Muscle layer of duodenum (tissue), 2 donors: ENCODE results near the gene ZNF224.
"Not testable (repeated sequence)": the region's sequence is repeated elsewhere in the genome, so short reads cannot be mapped to it uniquely, and the experiment has no call there.

Source experiments
- H3K27ac ChIP-seq: one replicate; pipeline ENCODE4 v1.7.0; 2013; ENCODE audit warnings: mild to moderate bottlenecking, low read length
- H3K27me3 ChIP-seq: one replicate; pipeline ENCODE4 v1.7.0; 2013; ENCODE audit warnings: low read depth, mild to moderate bottlenecking, control low read depth, low read length
- H3K36me3 ChIP-seq, 2 donors: one replicate each; pipeline ENCODE4 v1.7.0; 2013; ENCODE audit warnings: low read length in 2 of 2, control low read depth in 1 of 2, mild to moderate bottlenecking in 1 of 2; ENCODE audit not compliant: insufficient read depth in 2 of 2, control insufficient read depth in 1 of 2
- H3K4me1 ChIP-seq, 2 donors: one replicate each; pipeline ENCODE4 v1.7.0; 2013; ENCODE audit warnings: low read length in 2 of 2, mild to moderate bottlenecking in 2 of 2, control low read depth in 1 of 2, moderate library complexity in 1 of 2; ENCODE audit not compliant: insufficient read depth in 2 of 2, control insufficient read depth in 1 of 2
- H3K4me3 ChIP-seq, 2 donors: one replicate each; pipeline ENCODE4 v1.7.0; 2013; ENCODE audit warnings: low read length in 2 of 2, low read depth in 1 of 2, mild to moderate bottlenecking in 1 of 2
- H3K9me3 ChIP-seq, 2 donors: one replicate each; pipeline ENCODE4 v1.7.0; 2013; ENCODE audit warnings: low read length in 2 of 2, control low read depth in 1 of 2, mild to moderate bottlenecking in 1 of 2; ENCODE audit not compliant: control insufficient read depth in 1 of 2
- donor health status: healthy.

The ZNF224 gene

DNA sequence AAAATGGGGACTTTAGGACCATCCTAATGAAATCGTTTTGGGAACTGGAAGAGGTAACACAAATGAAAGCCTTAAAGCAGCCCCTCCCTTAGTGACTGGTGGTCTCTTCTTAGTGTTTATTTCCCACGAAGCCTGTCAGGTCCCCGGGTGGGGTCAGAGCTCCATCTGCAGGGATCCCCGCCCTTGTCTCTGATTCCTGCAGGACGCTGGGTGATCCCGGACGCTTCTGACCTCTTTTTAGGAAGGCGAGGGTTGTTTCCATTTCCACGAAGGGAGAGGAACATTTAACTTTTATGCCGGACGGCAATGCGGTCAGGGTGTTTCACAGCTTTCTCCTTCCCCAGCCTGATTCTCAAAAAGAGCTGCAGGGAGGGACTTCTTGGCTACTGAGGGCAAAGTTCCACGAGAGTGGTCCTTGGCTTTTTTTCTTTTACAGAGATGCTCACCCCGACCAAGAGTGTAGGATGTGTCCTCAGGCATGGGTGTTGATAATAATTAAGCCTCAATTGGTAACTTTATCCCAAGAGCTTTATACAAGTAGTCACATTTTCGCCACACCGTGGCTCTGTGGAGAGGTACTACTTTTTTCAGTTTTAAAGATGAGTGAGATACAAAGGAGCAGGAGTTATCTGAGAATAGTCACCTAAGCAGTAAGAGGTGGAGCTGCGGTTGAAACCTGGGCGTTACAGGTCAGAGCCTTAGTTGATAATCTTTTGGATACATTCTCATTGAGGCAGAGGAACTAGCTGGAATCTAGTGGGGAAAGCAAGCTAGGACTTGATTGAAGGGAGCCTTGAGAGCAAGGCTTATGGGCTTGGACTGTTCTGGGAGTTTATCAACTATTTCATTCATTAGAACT is 21.4 kb upstream of the ZNF224 start:
- peaks cover under 1 to 5% of the 10 kb centered on the region in 2 donors for H3K9me3 ChIP-seq
- H3K27me3 ChIP-seq, result no peaks in the 10 kb centered on the region
- peaks cover 2 to 23% of the 10 kb centered on the region in 2 donors for H3K36me3 ChIP-seq
- H3K4me1 ChIP-seq, result peaks cover 5 to 12% of the 10 kb centered on the region in 2 donors
- peak overlapping the region; percentile 79 to 97 for H3K4me3 ChIP-seq
- H3K27ac ChIP-seq, result peak overlapping the region; percentile 8

DNA sequence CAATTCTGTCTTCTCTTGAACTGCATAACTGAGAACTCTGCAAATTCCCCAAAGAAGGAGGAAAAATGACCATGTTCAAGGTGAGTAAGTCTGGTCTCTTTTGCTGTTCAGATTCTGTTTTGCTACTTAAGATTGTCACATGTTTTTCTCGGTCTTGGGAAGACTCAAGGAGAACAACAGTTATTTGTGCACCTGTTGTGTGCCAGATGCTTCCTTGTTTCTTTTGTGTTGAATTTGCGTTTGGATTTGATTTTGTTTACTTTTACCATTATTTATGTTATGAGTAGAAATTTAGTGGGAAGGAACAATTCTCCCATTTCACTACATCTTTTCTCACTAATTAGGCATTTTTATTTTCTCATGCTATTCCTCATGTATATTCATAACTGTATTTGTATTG is 17.8 kb upstream of the ZNF224 start:
- H3K27me3 ChIP-seq, result no peaks in the 10 kb centered on the region
- no peak overlapping the region for H3K27ac ChIP-seq
- H3K9me3 ChIP-seq, result no peaks in the 10 kb centered on the region
- peaks cover 5 to 12% of the 10 kb centered on the region in 2 donors for H3K4me1 ChIP-seq
- H3K4me3 ChIP-seq, result no peak overlapping the region
- peaks cover 13 to 24% of the 10 kb centered on the region in 2 donors for H3K36me3 ChIP-seq

DNA sequence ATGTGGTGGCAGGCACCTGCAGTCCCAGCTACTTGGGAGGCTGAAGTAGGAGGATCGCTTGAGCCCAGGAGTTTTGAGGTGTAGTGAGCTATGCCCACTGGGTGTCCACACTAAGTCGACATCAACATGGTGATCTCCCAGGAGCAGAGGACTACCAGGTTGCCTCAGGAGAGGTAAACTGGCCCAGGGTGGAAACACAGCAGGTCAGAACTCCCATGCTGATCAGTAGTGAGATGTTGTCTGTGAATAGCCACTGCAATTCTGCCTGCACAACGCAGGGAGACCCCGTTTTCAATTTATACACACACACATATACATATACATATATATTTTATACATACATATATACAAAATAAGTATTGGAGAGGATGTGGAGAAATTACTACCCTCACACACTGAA is 2.1 kb upstream of the ZNF224 start:
- Histone ChIP-seq H3K4me1 (peaks cover 0 to 11% of the 10 kb centered on the region in 2 donors), H3K27ac (no peak overlapping the region), H3K9me3 (no peaks in the 10 kb centered on the region), H3K27me3 (no peaks in the 10 kb centered on the region), H3K36me3 (peaks cover 3 to 21% of the 10 kb centered on the region in 2 donors), H3K4me3 (no peak overlapping the region)

DNA sequence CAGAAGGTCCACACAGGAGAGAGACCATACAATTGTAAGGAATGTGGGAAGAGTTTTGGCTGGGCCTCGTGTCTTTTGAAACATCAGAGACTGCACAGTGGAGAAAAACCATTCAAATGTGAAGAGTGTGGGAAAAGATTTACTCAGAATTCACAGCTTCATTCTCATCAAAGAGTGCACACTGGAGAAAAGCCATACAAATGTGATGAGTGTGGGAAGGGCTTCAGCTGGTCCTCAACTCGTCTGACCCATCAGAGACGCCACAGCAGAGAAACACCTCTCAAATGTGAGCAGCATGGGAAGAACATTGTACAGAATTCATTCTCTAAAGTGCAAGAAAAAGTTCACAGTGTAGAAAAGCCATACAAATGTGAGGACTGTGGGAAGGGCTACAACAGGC is 13.6 kb downstream of the ZNF224 start:
- Histone ChIP-seq H3K4me3 (peak overlapping the region; percentile 9 to 60), H3K4me1 (peaks cover 4 to 8% of the 10 kb centered on the region in 2 donors), H3K9me3 (peaks cover 42 to 67% of the 10 kb centered on the region in 2 donors), H3K27ac (no peak overlapping the region), H3K27me3 (no peaks in the 10 kb centered on the region), H3K36me3 (peaks cover 26 to 65% of the 10 kb centered on the region in 2 donors)

DNA sequence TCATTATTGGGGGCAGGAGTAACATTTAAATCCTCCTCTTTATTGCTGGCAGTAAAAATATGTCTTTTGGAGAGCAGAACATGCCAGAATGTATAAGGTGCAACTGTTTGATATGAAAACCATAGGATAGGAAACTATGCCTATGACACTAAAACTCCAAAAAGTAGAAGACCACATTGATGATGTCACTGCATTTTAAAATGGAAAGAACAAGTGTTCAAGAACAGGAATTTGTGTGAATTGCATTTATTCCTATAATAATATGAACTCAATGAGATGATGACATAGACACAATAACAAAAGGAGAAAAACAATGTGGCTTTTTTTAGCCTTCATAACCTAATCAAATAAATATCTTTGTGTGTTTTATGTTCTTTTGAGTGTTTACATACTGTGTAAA is 15.3 kb downstream of the ZNF224 start:
- Histone ChIP-seq H3K36me3 (peaks cover 20 to 48% of the 10 kb centered on the region in 2 donors), H3K27me3 (no peaks in the 10 kb centered on the region), H3K27ac (no peak overlapping the region), H3K4me3 (peak overlapping the region in 1 of 2 donors; percentile 29), H3K4me1 (peaks cover 4 to 13% of the 10 kb centered on the region in 2 donors), H3K9me3 (peaks cover 35 to 53% of the 10 kb centered on the region in 2 donors)

DNA sequence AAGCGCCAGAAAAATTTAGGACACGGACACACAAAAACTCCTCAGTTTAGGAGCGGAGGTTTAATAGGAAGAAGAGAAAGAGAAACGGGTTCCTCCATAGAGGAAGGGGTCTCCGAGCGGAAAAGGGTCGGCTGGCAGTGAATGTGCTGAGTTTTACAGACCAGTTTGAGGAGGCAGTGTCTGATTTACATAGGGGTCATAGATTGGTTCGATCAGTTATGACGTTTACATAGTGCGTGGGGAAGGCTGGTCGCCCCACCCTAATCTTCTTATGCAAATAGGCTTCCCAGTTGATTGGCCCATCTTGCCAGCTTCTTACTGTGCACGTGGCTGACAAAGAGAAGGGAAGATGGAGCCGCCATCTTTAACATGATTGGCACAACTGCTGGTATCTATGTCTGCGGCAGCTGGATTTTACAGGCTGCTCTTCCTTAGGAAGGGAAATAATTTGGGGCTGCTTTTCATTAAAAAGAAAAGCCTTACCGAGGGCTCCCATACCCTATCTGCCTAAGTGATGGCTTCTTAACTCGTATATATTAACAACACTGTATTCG is 17.8 kb downstream of the ZNF224 start:
- Histone ChIP-seq H3K4me3 (peak overlapping the region; percentile 87 to 97), H3K9me3 (peaks cover 21 to 37% of the 10 kb centered on the region in 2 donors), H3K4me1 (peaks cover 4 to 16% of the 10 kb centered on the region in 2 donors), H3K27me3 (no peaks in the 10 kb centered on the region), H3K27ac (no peak overlapping the region), H3K36me3 (peaks cover 14 to 32% of the 10 kb centered on the region in 2 donors)

DNA sequence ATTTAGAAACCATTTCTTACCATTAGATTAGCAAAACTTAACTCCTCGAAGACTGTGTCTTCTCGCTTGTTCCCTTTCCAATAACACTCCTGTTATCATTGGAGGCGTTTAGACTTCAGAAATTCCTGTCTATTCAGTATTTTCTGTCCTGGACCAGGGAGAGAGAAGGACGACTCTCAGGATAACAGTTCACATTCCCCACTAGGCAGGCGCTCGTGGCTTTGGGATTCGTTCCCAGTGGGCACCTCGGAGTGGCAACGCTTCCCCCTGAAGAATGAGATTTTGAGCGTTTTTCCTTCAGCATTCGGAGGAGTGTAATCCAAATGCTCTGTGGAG is 18.6 kb downstream of the ZNF224 start:
- H3K9me3 ChIP-seq, result peaks cover 13 to 29% of the 10 kb centered on the region in 2 donors
- H3K27me3 ChIP-seq, result no peaks in the 10 kb centered on the region
- peak overlapping the region; percentile 64 for H3K27ac ChIP-seq
- peaks cover 14 to 29% of the 10 kb centered on the region in 2 donors for H3K36me3 ChIP-seq
- peaks cover 4 to 16% of the 10 kb centered on the region in 2 donors for H3K4me1 ChIP-seq
- H3K4me3 ChIP-seq, result peak overlapping the region; percentile 87 to 97

DNA sequence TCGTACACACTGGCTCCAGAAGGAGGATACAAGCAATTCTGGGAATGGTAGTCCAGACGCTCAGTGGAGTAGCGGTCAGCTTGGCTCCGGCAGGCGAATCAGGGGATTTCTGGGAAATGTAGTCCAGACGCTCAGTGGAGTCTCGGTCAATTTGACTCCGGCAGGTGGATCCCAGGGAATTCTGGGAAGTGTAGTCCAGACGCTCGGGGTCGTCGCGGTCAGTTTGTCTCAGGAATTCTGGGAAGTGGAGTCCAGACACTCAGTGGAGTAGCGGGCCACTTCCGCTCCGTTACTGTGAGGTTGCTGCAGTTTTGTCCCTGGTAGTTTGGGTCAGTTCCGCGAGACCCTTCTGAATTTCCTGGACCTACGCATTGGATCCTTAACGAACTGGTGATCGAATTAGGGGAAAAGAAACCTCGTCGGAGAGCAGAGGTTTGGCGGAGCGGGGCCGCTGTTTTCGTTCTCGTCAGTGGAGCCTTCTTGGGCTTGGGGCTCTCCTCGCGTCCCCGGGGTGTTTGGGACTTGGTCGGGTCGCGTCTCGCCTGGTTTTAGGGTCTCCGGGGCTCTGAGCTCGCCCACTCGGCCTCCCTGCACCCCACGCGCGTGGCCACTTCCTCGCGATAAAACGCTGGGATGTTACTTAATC is 19.1 kb downstream of the ZNF224 start, which contains the start of gene ZNF225:
Gene ZNF225, plus strand, starts transcription at position 262 of the 646 bp plus-strand sequence. CDS start 2,429 bp downstream, outside the sequence.
- Histone ChIP-seq H3K4me1 (peaks cover 4 to 16% of the 10 kb centered on the region in 2 donors), H3K4me3 (peak within 1 kb of the TSS; percentile 87 to 97), H3K27me3 (no peaks in the 10 kb centered on the region), H3K9me3 (peaks cover 9 to 24% of the 10 kb centered on the region in 2 donors), H3K36me3 (peaks cover 15 to 28% of the 10 kb centered on the region in 2 donors), H3K27ac (peak within 1 kb of the TSS; percentile 88)

DNA sequence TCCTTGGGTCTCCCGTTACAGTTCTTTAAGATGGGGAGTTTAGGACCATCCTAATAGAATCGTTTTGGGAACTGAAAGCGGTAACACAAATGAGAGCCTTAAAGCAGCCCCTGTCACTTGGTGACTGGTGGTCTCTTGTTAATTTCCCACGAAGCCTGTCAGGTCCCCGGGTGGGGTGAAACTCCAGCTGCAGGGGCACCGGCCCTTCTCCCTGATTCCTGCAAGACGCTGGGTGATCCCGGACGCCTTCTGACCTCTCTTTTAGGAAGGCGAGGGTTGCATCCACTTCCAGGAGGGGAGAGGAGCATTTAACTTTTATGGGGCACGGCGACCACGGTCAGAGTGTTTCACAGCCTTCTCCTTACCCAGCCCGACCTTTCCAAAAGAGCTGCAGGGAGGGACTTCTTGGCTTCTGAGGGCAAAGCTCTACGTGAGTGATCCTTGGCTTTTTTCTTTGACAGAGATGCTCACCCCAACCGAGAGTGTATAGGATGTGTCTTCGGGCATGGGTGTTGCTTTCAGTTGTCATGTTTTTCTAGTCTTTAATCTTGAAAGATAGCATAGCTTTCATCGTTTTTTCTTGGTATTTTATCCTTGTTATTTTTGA is 19.7 kb downstream of the ZNF224 start:
- Histone ChIP-seq H3K4me3 (peak overlapping the region; percentile 87 to 97), H3K9me3 (peaks cover 5 to 24% of the 10 kb centered on the region in 2 donors), H3K27ac (peak overlapping the region; percentile 88), H3K4me1 (peaks cover 4 to 16% of the 10 kb centered on the region in 2 donors), H3K27me3 (no peaks in the 10 kb centered on the region), H3K36me3 (peaks cover 16 to 32% of the 10 kb centered on the region in 2 donors)

DNA sequence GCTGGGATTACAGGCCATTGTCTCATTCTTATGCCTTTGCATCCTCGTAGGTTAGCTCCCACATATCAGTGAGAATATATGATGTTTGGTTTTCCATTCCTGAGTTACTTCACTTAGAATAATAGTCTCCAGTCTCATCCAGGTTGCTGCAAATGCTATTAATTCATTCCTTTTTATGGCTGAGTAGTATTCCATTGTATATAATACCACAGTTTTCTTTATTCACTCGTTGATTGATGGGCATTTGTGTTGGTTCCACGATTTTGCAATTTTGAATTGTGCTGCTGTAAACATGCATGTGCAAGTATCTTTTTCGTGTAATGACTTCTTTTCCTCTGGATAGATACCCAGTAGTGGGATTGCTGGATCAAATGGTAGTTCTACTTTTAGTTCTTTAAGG is 27.0 kb downstream of the ZNF224 start:
- not testable (repeated sequence) for H3K27me3 ChIP-seq, H3K4me1 ChIP-seq, H3K4me3 ChIP-seq, H3K27ac ChIP-seq
- peaks cover 25 to 89% of the 10 kb centered on the region in 2 donors for H3K36me3 ChIP-seq
- peaks cover 0 to 31% of the 10 kb centered on the region in 2 donors for H3K9me3 ChIP-seq

DNA sequence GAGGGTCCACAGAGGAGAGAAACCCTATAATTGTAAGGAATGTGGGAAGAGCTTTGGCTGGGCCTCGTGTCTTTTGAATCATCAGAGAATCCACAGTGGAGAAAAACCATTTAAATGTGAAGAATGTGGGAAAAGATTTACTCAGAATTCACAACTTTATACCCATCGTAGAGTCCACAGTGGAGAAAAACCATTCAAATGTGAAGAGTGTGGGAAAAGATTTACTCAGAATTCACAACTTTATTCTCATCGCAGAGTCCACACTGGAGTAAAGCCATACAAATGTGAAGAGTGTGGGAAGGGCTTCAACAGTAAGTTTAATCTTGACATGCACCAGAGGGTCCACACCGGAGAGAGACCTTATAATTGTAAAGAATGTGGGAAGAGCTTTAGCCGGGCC is 37.8 kb downstream of the ZNF224 start:
- H3K4me3 ChIP-seq, result peak overlapping the region in 1 of 2 donors; percentile 39
- no peaks in the 10 kb centered on the region for H3K27me3 ChIP-seq
- peaks cover 29 to 58% of the 10 kb centered on the region in 2 donors for H3K36me3 ChIP-seq
- H3K4me1 ChIP-seq, result no peaks in the 10 kb centered on the region
- H3K9me3 ChIP-seq, result peaks cover 34 to 47% of the 10 kb centered on the region in 2 donors
- no peak overlapping the region for H3K27ac ChIP-seq
